ENCODE results near the gene CHCHD3. TPM values are rescaled to one million over a fixed set of nuclear protein-coding genes. Genes with fewer than 3 reads are reported as not detected.

Gene CHCHD3
- total and polyA plus RNA-seq, 2 of the 4 experiments (the other 2 are of a cell fraction), result 56.9 to 141 TPM

DNA sequence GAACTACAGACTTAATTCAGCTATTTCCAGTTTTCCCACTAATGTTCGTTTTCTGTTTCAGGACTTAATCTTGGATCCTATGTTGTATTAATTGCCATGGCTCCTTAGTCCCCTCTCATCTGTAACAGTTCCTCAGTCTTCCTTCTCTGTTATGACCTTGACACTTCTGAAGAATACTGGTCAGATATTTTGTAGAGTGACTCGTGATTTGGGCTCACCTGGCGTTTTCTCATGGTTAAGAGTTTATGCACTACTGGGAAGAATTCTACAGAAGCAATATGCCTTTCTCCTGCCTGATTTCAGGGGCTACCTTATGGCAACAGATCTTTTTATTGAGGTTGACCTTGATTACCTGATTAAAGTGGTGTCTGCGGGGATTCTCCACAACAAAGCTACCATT, 239.4 kb downstream of the CHCHD3 start:
- Histone ChIP-seq H2BK15ac (ENCODE audit: low read depth, low read length) (no peak overlapping the region), H3K14ac (replicated peaks; ENCODE audit: low read depth, low read length) (no peak overlapping the region), H2BK20ac (ENCODE audit: low read depth, low read length) (no peak overlapping the region), H3K56ac (ENCODE audit: extremely low read depth, insufficient read depth, low read length) (no peak overlapping the region), H2AFZ (replicated peaks; ENCODE audit: low read length, poor library complexity) (no peak overlapping the region), H4K20me1 (ENCODE audit: insufficient read depth, low read length) (0 out of 2 replicates have a peak, but pooled peaks cover 3% of the 10 kb centered on the region), H4K8ac (ENCODE audit: low read depth in 2 of 2, low read length in 2 of 2) (no peak overlapping the region), H3K4ac (ENCODE audit: low read depth, low read length) (no peak overlapping the region), H2AK5ac (ENCODE audit: low read depth, low read length) (no peak overlapping the region), H3K36me3 (ENCODE audit: control insufficient read depth, insufficient read depth, low read length) (no peaks in the 10 kb centered on the region), H2AK9ac (replicated peaks; ENCODE audit: low read depth, low read length, poor library complexity) (no peak overlapping the region), H4K91ac (ENCODE audit: insufficient read depth, low read depth, low read length) (no peak overlapping the region), H3K9ac (ENCODE audit: low read depth, low read length) (no peak overlapping the region), H3K79me1 (ENCODE audit: low read depth in 1 of 2, low read length in 2 of 2) (peaks cover 0 to 2% of the 10 kb centered on the region in 2 experiments; a peak in 1 of 4 replicates), H2BK5ac (ENCODE audit: low read depth, low read length, poor library complexity, severe bottlenecking) (no peak overlapping the region), H3K4me1 (ENCODE audit: control insufficient read depth, insufficient read depth, low read length) (no peaks in the 10 kb centered on the region), H3K4me2 (ENCODE audit: low read depth, low read length) (no peak overlapping the region), H3K23ac (ENCODE audit: low read depth, low read length) (no peak overlapping the region), H4K5ac (ENCODE audit: low read depth, low read length) (no peak overlapping the region), H3K27ac (ENCODE audit: insufficient read depth, low read length) (no peak overlapping the region), H3K4me3 (ENCODE audit: insufficient read depth, low read depth, low read length) (no peak overlapping the region), H3K27me3 (ENCODE audit: control insufficient read depth, insufficient read depth, low read length) (no peaks in the 10 kb centered on the region), H3K9me3 (ENCODE audit: control insufficient read depth, insufficient read depth, low read length) (no peaks in the 10 kb centered on the region), H2BK120ac (ENCODE audit: low read depth, low read length) (no peak overlapping the region), H3K18ac (ENCODE audit: low read depth, low read length) (no peak overlapping the region), H3K9me1 (ENCODE audit: insufficient read depth, low read length) (0 out of 2 replicates have a peak, but pooled peaks cover 3% of the 10 kb centered on the region)
- TF ChIP-seq RFX5 (IDR thresholded peaks at IDR 0.05; ENCODE audit: low read depth, low read length), result no peak
- TF ChIP-seq RCOR1 (IDR thresholded peaks at IDR 0.05; ENCODE audit: insufficient replicate concordance, low read length), result no peak
- TF ChIP-seq, protein P1, sequence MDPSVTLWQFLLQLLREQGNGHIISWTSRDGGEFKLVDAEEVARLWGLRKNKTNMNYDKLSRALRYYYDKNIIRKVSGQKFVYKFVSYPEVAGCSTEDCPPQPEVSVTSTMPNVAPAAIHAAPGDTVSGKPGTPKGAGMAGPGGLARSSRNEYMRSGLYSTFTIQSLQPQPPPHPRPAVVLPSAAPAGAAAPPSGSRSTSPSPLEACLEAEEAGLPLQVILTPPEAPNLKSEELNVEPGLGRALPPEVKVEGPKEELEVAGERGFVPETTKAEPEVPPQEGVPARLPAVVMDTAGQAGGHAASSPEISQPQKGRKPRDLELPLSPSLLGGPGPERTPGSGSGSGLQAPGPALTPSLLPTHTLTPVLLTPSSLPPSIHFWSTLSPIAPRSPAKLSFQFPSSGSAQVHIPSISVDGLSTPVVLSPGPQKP (IDR thresholded peaks at IDR 0.05; ENCODE audit: borderline replicate concordance, low read depth, low read length), result no peak
- no peak for TF ChIP-seq FOS (IDR thresholded peaks at IDR 0.05; ENCODE audit: low read depth, low read length)
- no peak for TF ChIP-seq CEBPB (IDR thresholded peaks at IDR 0.05; ENCODE audit: low read depth, low read length)
- dilution Hi-C loops (cut with HindIII; ENCODE audit: low sequenced_read_pairs, unreplicated experiment), result no loop called here
- DNase-seq, result no peak
- BruUV-seq (replicated peaks), result no TSS peak
- in situ Hi-C loops (cut with MboI; ENCODE audit: low sequenced_read_pairs), result no loop called here
- ATAC-seq (ENCODE audit: low read depth), result no peak
- WGBS, 2 experiments (ENCODE audit: extremely low coverage in 2 of 2, insufficient read length in 1 of 2), result no CpG with 5 or more reads among the region's 4 CpGs
- CTCF ChIA-PET, result no interaction called here
- intact Hi-C loops (cut with micrococcal nuclease), result no loop called here
- POLR2A ChIA-PET (ENCODE audit: unreplicated experiment), result no interaction called here
